Measurements from ENCODE around the gene CCNI2.

GRCh38 chr5:132704875-132705274 is 42.4 kb upstream of the CCNI2 start:
- TF ChIP-seq CTCF (IDR thresholded peaks at IDR 0.05) (no peak), POLR2A (IDR thresholded peaks at IDR 0.05) (no peak)
